AG10803 (cell line): ENCODE data around the gene PPIL1.

Experiments
- DNase-seq: peaks from one replicate; pipeline ENCODE4 v3.0.0; 2010; ENCODE audit warnings: low read depth
- H3K4me3 ChIP-seq: 2 replicates; pipeline ENCODE4 v1.5.1; 2011; ENCODE audit warnings: mild to moderate bottlenecking, low read length, control low read depth
- CTCF ChIP-seq: conservative IDR thresholded peaks from 2 replicates; pipeline ENCODE4 v1.5.1; 2011; ENCODE audit warnings: mild to moderate bottlenecking, low read length, control low read depth, inconsistent platforms

PPIL1 gene

GRCh38 chr6:36873115-36873514 is 1.5 kb downstream of the PPIL1 start:
- TF ChIP-seq CTCF = no peak
- DNase-seq = no peak
- H3K4me3 ChIP-seq = no peak overlapping the region

- H3K4me3 ChIP-seq = no peak overlapping the region
- DNase-seq = no peak
- TF ChIP-seq CTCF = no peak
Measured at GRCh38 chr6:36871686-36872085, 2.9 kb downstream of the PPIL1 start.

GRCh38 chr6:36867471-36868224 is 7.0 kb downstream of the PPIL1 start:
- TF ChIP-seq CTCF = no peak
- no peak overlapping the region for H3K4me3 ChIP-seq
- DNase-seq = no peak

- TF ChIP-seq CTCF = no peak
Measured at GRCh38 chr6:36865835-36866234, 8.8 kb downstream of the PPIL1 start.

GRCh38 chr6:36863670-36864540 is 10.7 kb downstream of the PPIL1 start:
- TF ChIP-seq CTCF = no peak
- DNase-seq = no peak
- no peak overlapping the region for H3K4me3 ChIP-seq

More at GRCh38 chr6:36865835-36866234, 8.8 kb downstream of the PPIL1 start:
- DNase-seq = no peak
- no peak overlapping the region for H3K4me3 ChIP-seq

GRCh38 chr6:36862848-36863382 is 11.7 kb downstream of the PPIL1 start:
- TF ChIP-seq CTCF = no peak
- DNase-seq = no peak
- H3K4me3 ChIP-seq = no peak overlapping the region
